ENCODE results near the gene PLA2G4A. TPM values are rescaled to one million over a fixed set of nuclear protein-coding genes. Genes with fewer than 3 reads are reported as not detected.

Gene PLA2G4A
- total RNA-seq (10 to 100 TPM; 17.2 to 51.0 (median 29.0) TPM), polyA plus RNA-seq (1 to 10 TPM; 3.2 to 5.0 (median 4.2) TPM)

- intact Hi-C loops (cut with DNase I) = loop anchor here (2.0 to 10.0 kb wide), 3 partner anchors 146 to 224 kb away; partner anchors contain the start of gene PTGS2
- Histone ChIP-seq H3K27ac (peak within 1 kb of the TSS; percentile 72 to 87 (median 86)), H3K9me3 (no peaks in the 10 kb centered on the region), H3K4me3 (peak within 1 kb of the TSS; percentile 69 to 79 (median 76)), H3K36me3 (no peaks in the 10 kb centered on the region), H3K27me3 (no peaks in the 10 kb centered on the region), H3K4me1 (peaks cover 0 to 28% (median 12%) of the 10 kb centered on the region in 4 donors)
- peak; percentile 70 for DNase-seq
- 1 to 2% methylated on average over 17 of the region's 17 CpGs for WGBS, 2 donors
- TF ChIP-seq EP300 (IDR thresholded peaks at IDR 0.05) = no peak
- no peak for TF ChIP-seq CTCF (IDR thresholded peaks at IDR 0.05)
- TF ChIP-seq POLR2AphosphoS5 (IDR thresholded peaks at IDR 0.05) = peak in 2 of 4 donors; percentile 17 to 51
- TF ChIP-seq POLR2A (IDR thresholded peaks at IDR 0.05) = no peak
Observed at GRCh38 chr1:186828611-186829454, at the start of gene PLA2G4A. Gene PLA2G4A, plus strand, starts transcription at chr1:186828949. Its CDS starts 25,406 bp downstream, at chr1:186854355.

- no peak overlapping the region for H3K4me3 ChIP-seq
- no peaks in the 10 kb centered on the region for H3K27me3 ChIP-seq
- H3K27ac ChIP-seq = no peak overlapping the region
- H3K36me3 ChIP-seq = no peaks in the 10 kb centered on the region
- intact Hi-C loops (cut with DNase I) = no loop called here
- no peaks in the 10 kb centered on the region for H3K9me3 ChIP-seq
- peaks cover 0 to 15% (median under 1%) of the 10 kb centered on the region in 4 donors for H3K4me1 ChIP-seq
- no peak for DNase-seq
- TF ChIP-seq POLR2AphosphoS5 (IDR thresholded peaks at IDR 0.05) (no peak), POLR2A (IDR thresholded peaks at IDR 0.05) (no peak), CTCF (IDR thresholded peaks at IDR 0.05) (no peak), EP300 (IDR thresholded peaks at IDR 0.05) (no peak)
Observed at GRCh38 chr1:186780076-186780475, 48.7 kb upstream of the PLA2G4A start.

- Histone ChIP-seq H3K4me1 (peaks cover 0 to 15% (median 0%) of the 10 kb centered on the region in 4 donors), H3K9me3 (no peaks in the 10 kb centered on the region), H3K27ac (no peak overlapping the region), H3K36me3 (no peaks in the 10 kb centered on the region), H3K27me3 (no peaks in the 10 kb centered on the region), H3K4me3 (no peak overlapping the region)
- 80 to 83% methylated on average over 6 of the region's 6 CpGs for WGBS, 2 donors
- intact Hi-C loops (cut with DNase I) = no loop called here
- DNase-seq = peak; percentile 67
- TF ChIP-seq POLR2AphosphoS5 (IDR thresholded peaks at IDR 0.05) = no peak
- no peak for TF ChIP-seq POLR2A (IDR thresholded peaks at IDR 0.05)
- TF ChIP-seq CTCF (IDR thresholded peaks at IDR 0.05) = no peak
- no peak for TF ChIP-seq EP300 (IDR thresholded peaks at IDR 0.05)
Observed at GRCh38 chr1:186781730-186782129, 47.0 kb upstream of the PLA2G4A start.

- DNase-seq = no peak
- Histone ChIP-seq H3K9me3 (no peaks in the 10 kb centered on the region), H3K4me3 (no peak overlapping the region), H3K36me3 (no peaks in the 10 kb centered on the region), H3K27ac (no peak overlapping the region), H3K27me3 (no peaks in the 10 kb centered on the region), H3K4me1 (peaks cover 0 to 15% (median 0%) of the 10 kb centered on the region in 4 donors)
- no peak for TF ChIP-seq POLR2A (IDR thresholded peaks at IDR 0.05)
- no peak for TF ChIP-seq EP300 (IDR thresholded peaks at IDR 0.05)
- TF ChIP-seq POLR2AphosphoS5 (IDR thresholded peaks at IDR 0.05) = no peak
- TF ChIP-seq CTCF (IDR thresholded peaks at IDR 0.05) = no peak
- intact Hi-C loops (cut with DNase I) = no loop called here
- 90 to 91% methylated on average over 4 of the region's 4 CpGs for WGBS, 2 donors
Observed at GRCh38 chr1:186782791-186783190, 46.0 kb upstream of the PLA2G4A start.

All from sigmoid colon (tissue), 7 donors.